Measurements from ENCODE around the gene CFAP410.
"Not testable (repeated sequence)": the region's sequence is repeated elsewhere in the genome, so short reads cannot be mapped to it uniquely, and the experiment has no call there.

Gene CFAP410

GRCh38 chr21:44296916-44297315, 42.3 kb downstream of the CFAP410 start:
- FAIRE-seq, result no peak

- FAIRE-seq, result no peak
Observed at GRCh38 chr21:44296103-44296519, 43.1 kb downstream of the CFAP410 start.

DNA sequence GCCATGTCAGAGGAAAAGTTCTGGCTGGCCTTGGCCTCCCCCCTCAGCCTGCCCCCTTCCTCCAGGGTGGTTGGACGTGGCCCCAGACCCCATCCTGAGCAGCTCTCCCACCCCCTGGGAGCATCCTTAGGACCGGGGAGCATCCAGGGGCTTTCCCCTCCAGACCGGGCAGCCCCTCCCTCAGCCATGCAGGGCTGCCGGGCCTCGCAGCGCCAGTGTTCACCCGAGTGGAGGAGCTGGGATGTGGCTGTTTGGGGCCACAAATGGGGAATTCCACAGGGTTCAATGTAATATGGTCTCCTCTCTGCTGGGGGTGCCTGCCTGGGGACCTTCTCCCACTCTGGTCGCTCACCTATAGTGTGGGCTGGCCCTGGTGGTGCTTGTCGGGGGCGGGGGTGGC, 43.5 kb downstream of the CFAP410 start:
- no peak for FAIRE-seq

DNA sequence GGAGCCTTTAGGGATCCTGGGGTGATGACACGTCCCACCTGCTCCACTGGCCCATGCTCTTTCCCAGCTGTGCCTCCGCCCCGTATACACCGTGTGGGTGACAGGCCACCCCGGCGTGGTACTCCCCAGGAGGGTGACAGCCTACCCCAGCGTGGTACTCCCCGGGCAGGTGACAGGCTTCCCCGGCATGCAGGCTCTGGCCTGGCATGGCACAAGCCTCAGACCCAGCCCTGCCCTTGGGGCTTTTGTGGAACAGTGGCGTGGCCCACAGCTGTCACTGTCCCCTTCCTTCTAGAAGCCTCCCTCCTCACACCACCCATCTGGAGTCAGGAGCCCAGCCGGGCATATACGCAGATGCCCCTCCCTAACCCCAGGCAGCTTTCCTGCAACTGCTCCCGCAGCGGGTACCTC, 44.0 kb downstream of the CFAP410 start:
- no peak for FAIRE-seq

DNA sequence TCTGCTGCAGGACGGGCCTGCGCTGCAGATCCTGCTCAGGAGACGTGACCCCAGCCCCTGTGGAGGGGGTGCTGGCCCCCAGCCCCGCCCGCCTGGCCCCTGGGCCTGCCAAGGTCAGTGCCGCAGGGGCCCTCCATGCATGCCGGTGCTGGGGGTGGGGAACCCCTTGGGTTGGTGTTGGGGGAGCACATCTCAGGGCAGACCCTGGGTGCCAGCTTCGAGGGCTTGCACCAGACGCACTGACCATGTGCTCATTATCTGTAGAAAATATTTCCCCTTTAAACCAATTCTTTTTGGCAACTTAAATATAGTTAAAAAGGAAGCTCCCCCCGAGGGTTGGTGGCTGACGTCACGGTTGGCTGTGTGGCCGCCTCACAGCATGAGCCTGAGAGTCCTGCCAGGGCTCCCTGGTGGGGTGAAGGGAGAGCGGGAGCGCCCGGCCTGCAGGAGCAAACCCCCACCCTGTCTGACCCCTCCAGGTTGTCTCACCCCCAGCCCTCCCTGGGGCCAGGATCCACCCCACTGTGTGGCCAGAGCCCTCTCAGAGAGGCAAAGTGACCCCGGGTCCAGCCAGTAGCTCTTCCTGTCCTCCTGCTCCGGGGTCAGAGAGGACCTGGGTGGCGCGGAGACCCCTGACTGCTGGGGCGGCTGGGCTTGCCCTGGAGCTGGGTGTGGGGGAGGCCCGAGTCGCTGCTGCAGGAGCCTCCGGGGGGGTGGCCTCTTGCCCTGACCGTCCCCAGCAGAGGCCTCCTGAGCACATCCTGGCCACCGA, 44.6 kb downstream of the CFAP410 start:
- no peak for FAIRE-seq

GRCh38 chr21:44293551-44294231, 45.5 kb downstream of the CFAP410 start:
- FAIRE-seq, result no peak

- no peak for FAIRE-seq
Observed at GRCh38 chr21:44292812-44293195, 46.4 kb downstream of the CFAP410 start.

GRCh38 chr21:44291936-44292811, 47.0 kb downstream of the CFAP410 start:
- FAIRE-seq, result no peak

DNA sequence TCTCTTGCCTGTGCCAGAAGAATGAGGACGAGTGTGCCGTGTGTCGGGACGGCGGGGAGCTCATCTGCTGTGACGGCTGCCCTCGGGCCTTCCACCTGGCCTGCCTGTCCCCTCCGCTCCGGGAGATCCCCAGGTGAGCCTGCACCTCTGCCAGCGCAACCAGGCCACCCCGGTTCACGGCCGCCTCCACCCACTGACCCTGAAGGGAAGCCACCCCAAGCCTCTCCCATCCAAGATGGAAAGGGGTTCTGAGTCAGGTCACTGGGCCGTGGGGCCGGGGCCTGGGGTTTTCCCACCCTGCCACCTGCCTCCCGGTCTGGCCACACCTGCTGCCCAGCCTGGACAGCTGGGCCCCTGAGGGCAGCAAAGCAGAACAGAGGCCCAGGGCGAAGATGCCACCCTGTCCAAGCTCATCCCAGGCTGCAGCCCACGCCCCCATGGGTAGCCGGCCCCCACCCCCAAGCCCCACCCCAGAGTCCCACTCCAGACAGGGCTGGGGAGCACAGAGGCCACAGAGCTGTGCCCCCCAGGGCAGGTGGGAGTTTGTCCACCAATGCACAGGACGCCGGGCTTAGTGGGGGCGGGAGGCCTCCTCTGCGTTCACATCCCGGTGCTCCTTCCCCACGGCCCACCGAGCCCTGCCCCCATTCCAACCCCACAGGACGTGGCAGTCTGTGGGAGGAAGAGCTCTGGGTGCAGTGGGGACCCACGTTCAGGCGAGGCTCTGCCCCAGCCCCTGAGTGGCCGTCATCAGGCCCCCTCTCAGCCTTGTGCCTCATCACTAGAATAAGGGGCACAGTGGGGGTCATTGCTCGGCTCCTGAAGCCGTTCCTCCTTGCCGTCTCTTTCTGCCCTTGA, 47.9 kb downstream of the CFAP410 start:
- FAIRE-seq, result no peak

DNA sequence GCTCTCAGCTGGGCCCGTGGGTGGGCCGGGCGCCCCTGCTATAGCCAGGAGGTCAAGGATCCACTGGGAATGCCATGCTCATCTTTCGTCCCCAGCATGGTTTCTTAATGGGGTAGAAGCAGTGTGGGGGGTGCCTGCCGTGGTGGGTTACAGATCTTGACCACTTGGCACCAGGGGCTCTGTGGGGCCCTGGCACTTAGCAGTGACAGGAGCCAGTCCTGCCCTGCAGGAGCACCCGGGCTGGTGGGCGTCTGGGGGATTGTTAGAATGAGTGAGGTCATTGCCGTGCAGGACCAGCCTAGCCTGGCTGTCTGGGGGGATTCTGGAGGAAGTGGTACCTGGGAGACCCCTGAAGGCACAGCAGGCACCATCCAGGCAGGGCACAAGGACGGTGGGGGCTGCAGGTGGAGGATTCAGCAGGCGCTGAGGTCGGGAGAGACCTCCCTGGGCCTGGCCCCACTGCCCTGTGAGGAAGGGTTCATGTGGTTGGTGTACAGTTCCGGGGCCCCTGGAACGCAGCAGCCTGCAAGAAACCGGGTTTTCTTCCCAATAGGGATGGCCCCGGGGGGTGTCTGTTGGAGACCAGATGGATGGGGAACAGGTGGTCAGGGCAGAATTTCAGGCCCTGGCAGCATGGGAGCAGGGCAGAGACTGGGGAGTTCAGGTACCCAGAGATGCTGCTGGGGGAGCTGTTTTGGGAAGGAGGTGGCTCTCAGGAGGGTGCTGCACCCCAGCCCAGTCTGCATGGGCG, 48.7 kb downstream of the CFAP410 start:
- FAIRE-seq, result no peak

- no peak for FAIRE-seq
Observed at GRCh38 chr21:44289381-44290010, 49.7 kb downstream of the CFAP410 start.

DNA sequence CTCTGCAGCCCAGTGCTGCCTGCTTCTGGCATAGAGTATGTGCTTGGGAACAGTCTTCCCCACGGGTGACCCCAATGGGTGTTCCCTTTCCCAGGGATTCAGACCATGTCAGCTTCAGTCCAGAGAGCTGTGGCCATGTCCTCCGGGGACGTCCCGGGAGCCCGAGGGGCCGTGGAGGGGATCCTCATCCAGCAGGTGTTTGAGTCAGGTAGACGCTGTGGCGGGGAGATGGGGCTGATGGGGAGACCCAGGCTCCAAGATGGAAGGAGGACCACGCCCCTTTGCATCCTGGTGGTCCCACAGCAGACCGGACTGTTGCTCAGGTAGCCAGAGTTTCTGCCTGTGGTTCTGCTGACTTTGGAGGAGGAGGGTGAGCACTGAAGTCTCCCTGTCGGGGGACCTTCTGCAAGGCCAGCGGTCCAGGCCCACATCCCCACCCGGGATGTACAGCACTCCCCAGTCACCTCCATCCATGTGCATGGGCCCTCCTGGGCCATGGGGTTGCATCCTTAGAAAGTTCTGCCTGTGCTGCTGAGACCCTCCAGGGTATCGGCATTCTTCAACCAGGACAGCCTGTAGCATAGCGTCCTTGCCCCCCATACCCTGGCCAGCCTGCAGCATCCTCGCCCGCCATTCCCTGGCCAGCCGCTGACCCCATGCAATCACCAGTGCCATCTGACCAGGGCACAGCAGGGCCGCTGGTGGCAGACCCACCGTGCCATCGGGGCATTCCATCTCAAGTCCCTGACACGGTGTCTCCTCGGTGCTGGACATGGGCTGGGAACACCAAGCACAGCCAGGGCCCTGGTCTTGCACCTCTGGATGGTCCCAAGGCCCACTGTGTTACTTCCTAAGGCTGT, 50.7 kb downstream of the CFAP410 start:
- FAIRE-seq, result no peak

DNA sequence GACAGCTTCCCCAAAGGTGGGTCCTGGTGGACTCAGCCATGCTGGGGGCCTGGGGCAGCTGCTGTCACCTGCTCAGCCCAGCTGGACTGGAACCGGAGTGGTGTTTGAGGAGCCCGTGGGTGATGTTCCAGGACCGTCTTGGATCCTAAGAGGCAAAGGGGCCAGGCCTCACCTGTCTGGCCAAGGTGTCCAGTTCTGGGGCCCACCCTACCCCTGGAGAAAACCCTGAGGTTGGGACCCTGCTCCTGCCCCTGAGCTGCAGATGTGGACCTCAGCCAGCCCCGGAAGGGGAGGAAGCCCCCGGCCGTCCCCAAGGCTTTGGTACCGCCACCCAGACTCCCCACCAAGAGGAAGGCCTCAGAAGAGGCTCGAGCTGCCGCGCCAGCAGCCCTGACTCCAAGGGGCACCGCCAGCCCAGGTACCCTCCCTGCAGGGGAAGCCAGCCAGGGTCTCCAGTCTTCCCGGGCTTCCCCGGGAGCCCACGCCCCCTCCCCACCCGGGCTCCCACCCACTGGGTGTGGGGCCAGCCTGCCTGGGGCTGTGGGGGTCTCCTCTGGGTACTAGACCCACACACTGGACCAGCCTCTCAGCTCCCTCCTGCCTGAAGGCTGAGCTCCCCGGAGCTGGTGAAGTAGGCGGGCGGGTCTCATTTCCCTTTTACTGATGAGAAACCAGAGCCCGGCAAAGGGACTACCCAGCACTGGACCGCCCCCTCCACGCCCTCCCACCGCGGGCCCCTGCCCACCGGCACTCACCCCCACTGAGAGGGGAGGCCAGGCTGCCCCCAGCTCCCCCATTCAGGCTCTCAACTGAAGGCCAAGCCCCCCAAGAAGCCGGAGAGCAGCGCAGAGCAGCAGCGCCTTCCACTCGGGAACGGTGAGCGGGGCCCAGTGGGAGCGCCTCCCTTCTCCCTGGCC, 52.2 kb downstream of the CFAP410 start:
- FAIRE-seq, result no peak

DNA sequence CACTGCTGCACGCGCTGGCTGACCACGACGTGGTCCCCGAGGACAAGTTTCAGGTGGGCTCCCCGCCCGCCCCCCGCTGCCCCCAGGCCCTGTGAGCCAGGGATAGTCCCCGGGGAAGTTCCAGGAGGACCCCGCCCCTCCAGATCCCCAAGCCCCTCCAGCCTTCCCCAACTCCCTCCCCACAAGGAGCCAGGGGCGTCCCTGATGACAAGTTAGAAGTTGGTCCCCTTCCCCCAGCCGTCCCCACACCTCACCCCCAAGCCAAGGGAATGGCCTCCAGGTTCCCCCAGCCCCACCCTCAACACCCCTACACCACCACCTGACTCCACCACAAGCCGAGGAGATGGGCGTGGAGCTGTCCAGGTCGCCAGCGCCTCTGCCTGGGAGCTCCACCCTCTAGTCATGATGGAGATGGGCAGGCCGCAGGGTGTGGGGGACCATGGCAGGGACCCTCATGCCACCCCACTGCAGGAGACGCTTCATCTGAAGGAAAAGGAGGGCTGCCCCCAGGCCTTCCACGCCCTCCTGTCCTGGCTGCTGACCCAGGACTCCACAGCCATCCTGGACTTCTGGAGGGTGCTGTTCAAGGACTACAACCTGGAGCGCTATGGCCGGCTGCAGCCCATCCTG, 53.0 kb downstream of the CFAP410 start:
- no peak for FAIRE-seq

DNA sequence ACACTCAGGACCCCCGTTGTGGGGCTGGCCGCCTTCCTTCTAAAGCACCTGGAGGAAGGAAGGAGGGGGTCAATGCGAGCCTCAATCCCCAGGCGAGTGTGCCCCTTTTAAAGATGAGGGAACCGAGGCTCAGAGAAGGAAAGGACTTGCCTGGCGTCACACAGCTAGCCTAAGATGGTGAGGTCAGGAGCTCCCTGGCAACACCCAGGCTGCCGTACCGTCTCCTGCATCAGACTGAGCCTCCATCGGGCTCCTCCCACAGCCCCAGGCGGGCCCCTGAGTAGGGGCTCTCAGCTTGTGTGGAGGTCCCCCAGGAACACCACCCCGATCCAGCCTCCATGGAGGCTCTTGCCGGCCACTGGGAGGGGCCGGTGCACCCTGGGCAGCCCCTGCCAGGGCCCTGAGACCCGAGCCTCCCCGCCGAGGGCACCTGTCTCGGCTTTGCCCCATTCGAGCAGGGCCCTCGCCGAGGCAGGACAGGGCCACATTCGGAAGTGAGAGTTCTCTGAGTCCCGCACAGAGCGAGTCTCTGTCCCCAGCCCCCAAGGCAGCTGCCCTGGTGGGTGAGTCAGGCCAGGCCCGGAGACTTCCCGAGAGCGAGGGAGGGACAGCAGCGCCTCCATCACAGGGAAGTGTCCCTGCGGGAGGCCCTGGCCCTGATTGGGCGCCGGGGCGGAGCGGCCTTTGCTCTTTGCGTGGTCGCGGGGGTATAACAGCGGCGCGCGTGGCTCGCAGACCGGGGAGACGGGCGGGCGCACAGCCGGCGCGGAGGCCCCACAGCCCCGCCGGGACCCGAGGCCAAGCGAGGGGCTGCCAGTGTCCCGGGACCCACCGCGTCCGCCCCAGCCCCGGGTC, 53.8 kb downstream of the CFAP410 start, which contains the start of gene AIRE:
AIRE (plus strand) TSS at position 739 of the 855 bp plus-strand sequence. CDS start 131 bp downstream, outside the sequence.
- FAIRE-seq, result no peak

DNA sequence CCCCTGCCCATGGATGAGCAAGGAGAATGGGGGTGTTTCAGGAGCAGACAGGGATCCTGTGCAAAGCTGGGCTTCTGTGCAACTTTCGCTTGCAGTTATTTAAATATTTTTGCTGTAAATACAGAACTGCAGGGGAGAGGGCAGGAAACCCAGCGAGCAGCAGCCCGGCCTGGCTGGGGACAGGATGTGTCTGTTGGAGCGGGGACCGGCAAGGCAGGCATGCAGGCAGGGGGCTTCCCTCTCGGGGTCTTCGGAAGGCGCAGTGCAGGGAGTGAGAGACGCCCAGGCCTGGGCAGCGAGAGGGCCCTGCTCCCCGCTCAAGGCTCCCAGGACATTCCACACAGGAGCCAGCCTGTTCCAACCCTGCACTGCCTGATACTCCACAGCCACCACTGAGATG, 55.2 kb downstream of the CFAP410 start:
- FAIRE-seq, result no peak

GRCh38 chr21:44283211-44283785, 55.9 kb downstream of the CFAP410 start:
- FAIRE-seq, result not testable (repeated sequence)

Data from TTC549 (cell line).